Neural cell (in vitro differentiated cells): Measurements from ENCODE around the gene POLDIP3.
A peak's percentile ranks its signal among the peaks of the same experiment; 100 is the strongest.

Experiments used
- EZH2 ChIP-seq: fragments of 200-600, 300-800 bp; shearing (Covaris generic), sonication (generic); IDR thresholded peaks from 2 replicates; pipeline ENCODE4 v1.6.1; 2014; ENCODE audit warnings: antibody characterized with exemption, low read length, borderline replicate concordance, mild to moderate bottlenecking; ENCODE audit not compliant: insufficient read depth, poor library complexity, severe bottlenecking
- MXI1 ChIP-seq: fragments of 450-650 bp; conservative IDR thresholded peaks from 2 replicates; pipeline ENCODE4 v1.6.1; 2014; ENCODE audit warnings: antibody characterized with exemption, mild to moderate bottlenecking; ENCODE audit not compliant: poor library complexity, severe bottlenecking
- TAF1 ChIP-seq: IDR thresholded peaks from 2 replicates; pipeline ENCODE4 v1.6.1; 2012; ENCODE audit warnings: low read depth
- TF ChIP-seq, protein P1 (sequence below): IDR thresholded peaks from 2 replicates; pipeline ENCODE4 v1.6.1; 2012; ENCODE audit warnings: borderline replicate concordance
- TF ChIP-seq, protein P2 (sequence below): fragments of 450-650 bp; IDR thresholded peaks from 2 replicates; pipeline ENCODE4 v1.5.1; 2014; ENCODE audit warnings: antibody characterized with exemption, mild to moderate bottlenecking, moderate library complexity; ENCODE audit not compliant: poor library complexity, severe bottlenecking

DNA sequence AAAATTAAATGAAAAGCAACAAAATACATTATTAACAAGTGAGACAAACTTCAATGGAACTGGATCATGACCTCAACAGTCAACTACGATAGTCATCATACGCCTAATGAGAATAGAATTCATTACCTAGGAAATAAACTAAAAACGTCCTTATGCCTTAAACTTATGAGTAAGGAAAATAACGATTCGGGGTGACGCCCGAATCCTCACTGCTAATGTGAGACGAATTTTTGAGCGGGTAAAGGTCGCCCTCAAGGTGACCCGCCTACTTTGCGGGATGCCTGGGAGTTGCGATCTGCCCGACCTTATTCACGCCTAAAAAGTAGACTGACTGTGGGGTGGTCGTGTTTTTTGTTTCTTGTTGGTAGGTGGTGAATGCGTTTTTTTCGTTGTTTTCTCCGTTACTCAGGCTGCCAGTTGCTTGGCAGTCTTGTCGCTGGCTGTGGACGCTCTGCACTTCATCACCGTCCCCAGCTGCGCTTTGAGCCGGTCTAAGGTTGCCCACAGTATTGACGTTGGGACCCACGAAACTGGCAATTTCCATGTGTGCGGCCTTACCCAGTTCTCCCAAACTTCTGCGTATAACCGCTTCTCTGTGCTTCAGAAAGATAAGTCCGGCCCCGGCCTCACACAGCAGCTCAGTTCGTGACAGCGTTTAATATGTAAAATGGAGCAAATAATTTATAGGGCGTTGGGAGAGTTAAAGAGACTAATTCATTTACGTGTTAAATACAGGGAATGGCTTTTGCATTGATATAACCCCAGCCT is 593 bp upstream of the POLDIP3 start:
- TF ChIP-seq, protein P1, sequence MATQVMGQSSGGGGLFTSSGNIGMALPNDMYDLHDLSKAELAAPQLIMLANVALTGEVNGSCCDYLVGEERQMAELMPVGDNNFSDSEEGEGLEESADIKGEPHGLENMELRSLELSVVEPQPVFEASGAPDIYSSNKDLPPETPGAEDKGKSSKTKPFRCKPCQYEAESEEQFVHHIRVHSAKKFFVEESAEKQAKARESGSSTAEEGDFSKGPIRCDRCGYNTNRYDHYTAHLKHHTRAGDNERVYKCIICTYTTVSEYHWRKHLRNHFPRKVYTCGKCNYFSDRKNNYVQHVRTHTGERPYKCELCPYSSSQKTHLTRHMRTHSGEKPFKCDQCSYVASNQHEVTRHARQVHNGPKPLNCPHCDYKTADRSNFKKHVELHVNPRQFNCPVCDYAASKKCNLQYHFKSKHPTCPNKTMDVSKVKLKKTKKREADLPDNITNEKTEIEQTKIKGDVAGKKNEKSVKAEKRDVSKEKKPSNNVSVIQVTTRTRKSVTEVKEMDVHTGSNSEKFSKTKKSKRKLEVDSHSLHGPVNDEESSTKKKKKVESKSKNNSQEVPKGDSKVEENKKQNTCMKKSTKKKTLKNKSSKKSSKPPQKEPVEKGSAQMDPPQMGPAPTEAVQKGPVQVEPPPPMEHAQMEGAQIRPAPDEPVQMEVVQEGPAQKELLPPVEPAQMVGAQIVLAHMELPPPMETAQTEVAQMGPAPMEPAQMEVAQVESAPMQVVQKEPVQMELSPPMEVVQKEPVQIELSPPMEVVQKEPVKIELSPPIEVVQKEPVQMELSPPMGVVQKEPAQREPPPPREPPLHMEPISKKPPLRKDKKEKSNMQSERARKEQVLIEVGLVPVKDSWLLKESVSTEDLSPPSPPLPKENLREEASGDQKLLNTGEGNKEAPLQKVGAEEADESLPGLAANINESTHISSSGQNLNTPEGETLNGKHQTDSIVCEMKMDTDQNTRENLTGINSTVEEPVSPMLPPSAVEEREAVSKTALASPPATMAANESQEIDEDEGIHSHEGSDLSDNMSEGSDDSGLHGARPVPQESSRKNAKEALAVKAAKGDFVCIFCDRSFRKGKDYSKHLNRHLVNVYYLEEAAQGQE, result peak; percentile 76
- TF ChIP-seq, protein P2, sequence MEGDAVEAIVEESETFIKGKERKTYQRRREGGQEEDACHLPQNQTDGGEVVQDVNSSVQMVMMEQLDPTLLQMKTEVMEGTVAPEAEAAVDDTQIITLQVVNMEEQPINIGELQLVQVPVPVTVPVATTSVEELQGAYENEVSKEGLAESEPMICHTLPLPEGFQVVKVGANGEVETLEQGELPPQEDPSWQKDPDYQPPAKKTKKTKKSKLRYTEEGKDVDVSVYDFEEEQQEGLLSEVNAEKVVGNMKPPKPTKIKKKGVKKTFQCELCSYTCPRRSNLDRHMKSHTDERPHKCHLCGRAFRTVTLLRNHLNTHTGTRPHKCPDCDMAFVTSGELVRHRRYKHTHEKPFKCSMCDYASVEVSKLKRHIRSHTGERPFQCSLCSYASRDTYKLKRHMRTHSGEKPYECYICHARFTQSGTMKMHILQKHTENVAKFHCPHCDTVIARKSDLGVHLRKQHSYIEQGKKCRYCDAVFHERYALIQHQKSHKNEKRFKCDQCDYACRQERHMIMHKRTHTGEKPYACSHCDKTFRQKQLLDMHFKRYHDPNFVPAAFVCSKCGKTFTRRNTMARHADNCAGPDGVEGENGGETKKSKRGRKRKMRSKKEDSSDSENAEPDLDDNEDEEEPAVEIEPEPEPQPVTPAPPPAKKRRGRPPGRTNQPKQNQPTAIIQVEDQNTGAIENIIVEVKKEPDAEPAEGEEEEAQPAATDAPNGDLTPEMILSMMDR, result no peak
- TF ChIP-seq EZH2 (no peak), TAF1 (no peak), MXI1 (peak; percentile 63)
